ENCODE results near the gene VARS1. TPM values are rescaled to one million over a fixed set of nuclear protein-coding genes. Genes with fewer than 3 reads are reported as not detected.
"Not testable (repeated sequence)": the region's sequence is repeated elsewhere in the genome, so short reads cannot be mapped to it uniquely, and the experiment has no call there.

Gene VARS1
- total RNA-seq, 1 donor from 2014 or later, result 77.4 TPM

GRCh38 chr6:31823592-31824196 lies 28.1 kb upstream of the VARS1 start:
- intact Hi-C loops (cut with micrococcal nuclease), result loop anchor here (10.0 kb wide), 1 partner anchor 1021 kb away; the partner anchor contains the start of gene PSMB8

- intact Hi-C loops (cut with micrococcal nuclease), result loop anchor here (1.0 to 10.0 kb wide), 2 partner anchors 25 to 1023 kb away; partner anchors contain the start of gene PSMB8
Measured at GRCh38 chr6:31822036-31822821, 26.7 kb upstream of the VARS1 start.

DNA sequence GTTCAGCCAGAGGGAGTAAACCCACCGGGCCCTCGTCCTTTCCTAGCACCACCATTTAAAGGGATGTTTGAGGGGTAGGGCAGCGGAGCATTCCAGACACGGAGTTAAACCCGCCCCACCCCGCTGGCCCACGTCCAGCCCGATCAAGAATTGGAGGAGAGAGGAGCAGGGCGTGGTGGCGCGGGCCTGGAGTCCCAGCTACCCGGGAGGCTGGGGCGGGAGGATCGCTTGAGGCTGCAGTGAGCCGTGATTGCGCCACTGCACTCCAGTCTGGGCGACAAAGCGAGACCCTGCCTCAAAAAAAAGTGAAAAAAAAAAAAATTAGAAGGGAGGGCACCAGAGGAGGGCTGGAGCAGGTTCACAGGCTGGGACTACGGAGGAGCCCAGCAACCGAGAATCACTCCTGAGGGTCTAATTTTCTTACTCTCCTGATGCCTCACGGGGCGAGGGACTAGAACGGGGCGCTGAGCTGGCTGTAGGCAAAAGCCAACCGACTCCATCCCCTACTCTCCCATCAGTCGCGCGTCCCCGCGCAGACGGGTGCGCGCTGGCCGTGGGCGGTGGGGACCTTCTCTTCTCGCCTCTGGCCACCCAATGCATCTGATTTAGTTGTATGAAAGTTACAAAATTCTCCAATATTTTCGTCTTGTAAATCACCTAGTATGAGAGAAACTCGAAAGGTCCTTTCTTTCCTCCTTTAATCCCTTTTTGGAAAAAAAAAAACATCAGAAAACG lies 25.9 kb upstream of the VARS1 start:
- intact Hi-C loops (cut with micrococcal nuclease), result loop anchor here (1.0 to 10.0 kb wide), 2 partner anchors 24 to 1023 kb away; partner anchors contain the start of gene PSMB8

- intact Hi-C loops (cut with micrococcal nuclease), result loop anchor here (10.0 kb wide), 1 partner anchor 1024 kb away; the partner anchor contains the start of gene PSMB8
Measured at GRCh38 chr6:31820399-31820798, 24.8 kb upstream of the VARS1 start.

GRCh38 chr6:31819871-31820299 lies 24.3 kb upstream of the VARS1 start:
- intact Hi-C loops (cut with micrococcal nuclease), result loop anchor here (10.0 kb wide), 1 partner anchor 1025 kb away; the partner anchor contains the start of gene PSMB8

GRCh38 chr6:31817929-31818511 lies 22.5 kb upstream of the VARS1 start:
- intact Hi-C loops (cut with micrococcal nuclease), result not testable (repeated sequence)

GRCh38 chr6:31817133-31817928 lies 21.8 kb upstream of the VARS1 start:
- intact Hi-C loops (cut with micrococcal nuclease), result not testable (repeated sequence)

DNA sequence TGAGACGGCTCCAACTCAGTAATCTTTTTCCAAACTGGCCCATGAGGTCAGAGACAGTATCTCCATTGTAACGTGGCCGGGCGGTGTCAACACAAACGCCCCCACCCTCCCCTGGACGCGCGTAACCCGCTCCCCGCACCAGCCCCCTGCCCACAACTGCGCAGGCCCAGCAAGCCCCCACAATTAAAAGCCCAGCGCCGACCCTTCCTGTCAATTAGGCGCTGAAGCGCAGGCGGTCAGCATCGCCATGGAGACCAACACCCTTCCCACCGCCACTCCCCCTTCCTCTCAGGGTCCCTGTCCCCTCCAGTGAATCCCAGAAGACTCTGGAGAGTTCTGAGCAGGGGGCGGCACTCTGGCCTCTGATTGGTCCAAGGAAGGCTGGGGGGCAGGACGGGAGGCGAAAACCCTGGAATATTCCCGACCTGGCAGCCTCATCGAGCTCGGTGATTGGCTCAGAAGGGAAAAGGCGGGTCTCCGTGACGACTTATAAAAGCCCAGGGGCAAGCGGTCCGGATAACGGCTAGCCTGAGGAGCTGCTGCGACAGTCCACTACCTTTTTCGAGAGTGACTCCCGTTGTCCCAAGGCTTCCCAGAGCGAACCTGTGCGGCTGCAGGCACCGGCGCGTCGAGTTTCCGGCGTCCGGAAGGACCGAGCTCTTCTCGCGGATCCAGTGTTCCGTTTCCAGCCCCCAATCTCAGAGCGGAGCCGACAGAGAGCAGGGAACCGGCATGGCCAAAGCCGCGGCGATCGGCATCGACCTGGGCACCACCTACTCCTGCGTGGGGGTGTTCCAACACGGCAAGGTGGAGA lies 19.7 kb upstream of the VARS1 start, which contains the start of the genes HSPA1A and HSPA1L:
Gene HSPA1A, plus strand, starts transcription at position 519 of the 814 bp plus-strand sequence. Its CDS starts 214 bp downstream, at position 733.
Gene HSPA1L, minus strand, starts transcription at position 259 of the 814 bp plus-strand sequence. CDS start 3,311 bp downstream, outside the sequence.
- intact Hi-C loops (cut with micrococcal nuclease), result loop anchor here (2.0 kb wide), 3 partner anchors 16 to 76 kb away; no protein-coding TSS in a partner anchor

DNA sequence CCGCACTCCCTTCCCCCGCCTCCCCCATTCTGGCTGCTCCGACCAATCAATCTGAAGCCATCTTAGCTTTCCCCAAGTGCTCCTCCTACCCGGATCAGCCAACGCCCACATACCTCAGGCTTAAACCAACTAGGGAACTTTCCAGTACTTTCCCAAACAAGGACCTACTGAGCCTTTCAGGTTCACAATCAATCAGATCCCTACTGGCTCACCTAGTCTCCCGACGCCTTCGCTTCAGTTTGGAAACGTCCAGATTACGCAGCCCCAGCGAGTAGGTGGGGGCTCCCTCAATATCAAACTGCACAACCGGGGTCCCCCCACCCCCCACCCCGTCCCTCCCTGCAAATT lies 19.1 kb upstream of the VARS1 start:
- intact Hi-C loops (cut with micrococcal nuclease), result loop anchor here (2.0 kb wide), 3 partner anchors 16 to 76 kb away; no protein-coding TSS in a partner anchor

DNA sequence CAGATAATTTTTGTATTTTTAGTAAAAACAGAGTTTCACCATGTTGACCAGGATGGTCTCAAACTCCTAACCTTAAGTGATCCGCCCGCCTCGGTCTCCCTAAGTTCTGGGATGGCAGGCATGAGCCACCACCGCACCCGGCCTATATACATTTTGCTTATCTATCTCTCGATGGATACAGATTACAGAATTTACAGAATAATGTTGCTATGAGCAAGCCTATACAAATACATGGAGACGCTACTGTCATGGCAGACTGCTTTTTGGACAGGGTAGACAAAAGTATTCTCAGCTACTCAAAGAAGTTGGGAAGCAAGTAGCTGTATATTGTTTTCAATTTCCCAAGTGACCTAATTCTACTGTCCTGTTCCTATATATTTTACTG lies 17.9 kb upstream of the VARS1 start:
- intact Hi-C loops (cut with micrococcal nuclease), result no loop called here

DNA sequence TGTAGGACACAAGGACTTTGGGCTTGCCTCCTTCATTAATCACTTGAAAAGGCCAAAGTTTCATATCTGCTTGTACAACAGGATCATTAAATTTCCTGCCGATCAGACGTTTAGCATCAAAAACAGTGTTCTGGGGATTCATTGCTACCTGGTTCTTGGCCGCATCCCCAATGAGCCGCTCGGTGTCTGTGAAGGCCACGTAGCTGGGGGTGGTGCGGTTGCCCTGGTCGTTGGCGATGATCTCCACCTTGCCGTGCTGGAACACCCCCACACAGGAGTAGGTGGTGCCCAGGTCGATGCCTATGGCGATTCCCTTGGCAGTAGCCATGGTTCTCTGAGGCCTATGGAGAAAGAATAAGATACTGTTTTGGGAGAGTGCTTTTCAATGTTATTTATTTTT lies 16.1 kb upstream of the VARS1 start:
- intact Hi-C loops (cut with micrococcal nuclease), result no loop called here

DNA sequence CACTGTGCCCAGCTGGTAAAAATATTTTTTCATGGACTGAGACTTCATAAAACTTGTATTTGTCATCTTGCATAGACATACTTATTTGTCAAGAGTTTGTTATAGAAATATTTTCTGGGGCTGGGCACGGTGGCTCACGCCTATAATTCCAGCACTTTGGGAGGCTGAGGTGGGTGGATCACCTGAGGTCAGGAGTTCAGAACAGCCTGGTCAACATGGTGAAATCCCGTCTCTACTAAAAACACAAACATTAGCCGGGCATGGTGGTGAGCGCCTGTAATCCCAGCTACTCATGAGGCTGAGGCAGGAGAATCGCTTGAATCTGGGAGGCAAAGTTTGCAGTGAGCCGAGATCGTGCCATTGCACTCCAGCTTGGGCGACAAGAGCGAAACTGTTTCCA lies 13.0 kb upstream of the VARS1 start:
- intact Hi-C loops (cut with micrococcal nuclease), result loop anchor here (5.0 kb wide), 1 partner anchor 36 kb away; no protein-coding TSS in a partner anchor

DNA sequence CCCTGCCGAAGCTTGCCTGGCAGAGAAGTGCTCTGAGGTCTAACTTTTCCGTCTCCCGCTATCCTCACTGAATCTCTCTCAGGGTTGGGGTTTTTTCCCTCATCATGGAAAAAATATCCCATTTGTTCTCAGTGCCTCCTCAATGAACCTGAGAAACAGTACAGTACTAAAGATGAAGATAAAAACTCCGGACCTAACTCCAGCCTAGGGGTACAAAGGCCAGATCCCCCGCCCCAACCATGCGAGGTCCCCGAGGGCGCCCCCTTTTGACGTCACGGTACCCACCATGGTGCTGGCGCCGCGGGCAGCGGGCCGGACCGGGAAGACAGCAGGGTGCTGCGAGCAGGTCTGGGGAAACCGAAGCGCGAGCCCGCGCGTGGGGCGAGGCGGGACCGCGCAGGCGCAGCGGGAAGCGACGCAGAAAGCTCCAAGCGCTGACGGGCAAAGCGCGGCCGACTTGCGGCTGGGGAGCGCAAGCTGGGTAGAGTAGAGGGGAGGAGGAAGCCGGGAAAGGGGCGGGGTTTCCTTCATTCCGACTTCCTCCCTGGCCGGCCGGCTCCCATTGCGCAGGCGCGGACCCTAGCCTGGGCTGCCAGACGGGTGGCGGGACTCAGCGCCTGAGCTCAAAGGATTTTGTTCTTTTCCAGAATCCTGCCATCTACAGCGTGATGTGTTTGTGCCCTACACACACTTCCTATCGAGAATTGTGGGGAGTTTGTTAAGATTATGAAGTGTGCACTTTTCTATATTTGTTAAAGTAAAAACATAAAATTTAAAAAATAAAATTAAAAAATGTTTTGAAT lies 11.1 kb upstream of the VARS1 start, which contains the start of gene LSM2:
Gene LSM2, minus strand, starts transcription at position 497 of the 803 bp plus-strand sequence. Its CDS starts 209 bp downstream, at position 288.
- intact Hi-C loops (cut with micrococcal nuclease), result loop anchor here (1.0 to 5.0 kb wide), 6 partner anchors 9 to 372 kb away; partner anchors contain the start of genes HSPA1B and RNF5

GRCh38 chr6:31805939-31806469 lies 10.5 kb upstream of the VARS1 start:
- intact Hi-C loops (cut with micrococcal nuclease), result loop anchor here (1.0 to 5.0 kb wide), 6 partner anchors 9 to 373 kb away; partner anchors contain the start of genes HSPA1B and RNF5

DNA sequence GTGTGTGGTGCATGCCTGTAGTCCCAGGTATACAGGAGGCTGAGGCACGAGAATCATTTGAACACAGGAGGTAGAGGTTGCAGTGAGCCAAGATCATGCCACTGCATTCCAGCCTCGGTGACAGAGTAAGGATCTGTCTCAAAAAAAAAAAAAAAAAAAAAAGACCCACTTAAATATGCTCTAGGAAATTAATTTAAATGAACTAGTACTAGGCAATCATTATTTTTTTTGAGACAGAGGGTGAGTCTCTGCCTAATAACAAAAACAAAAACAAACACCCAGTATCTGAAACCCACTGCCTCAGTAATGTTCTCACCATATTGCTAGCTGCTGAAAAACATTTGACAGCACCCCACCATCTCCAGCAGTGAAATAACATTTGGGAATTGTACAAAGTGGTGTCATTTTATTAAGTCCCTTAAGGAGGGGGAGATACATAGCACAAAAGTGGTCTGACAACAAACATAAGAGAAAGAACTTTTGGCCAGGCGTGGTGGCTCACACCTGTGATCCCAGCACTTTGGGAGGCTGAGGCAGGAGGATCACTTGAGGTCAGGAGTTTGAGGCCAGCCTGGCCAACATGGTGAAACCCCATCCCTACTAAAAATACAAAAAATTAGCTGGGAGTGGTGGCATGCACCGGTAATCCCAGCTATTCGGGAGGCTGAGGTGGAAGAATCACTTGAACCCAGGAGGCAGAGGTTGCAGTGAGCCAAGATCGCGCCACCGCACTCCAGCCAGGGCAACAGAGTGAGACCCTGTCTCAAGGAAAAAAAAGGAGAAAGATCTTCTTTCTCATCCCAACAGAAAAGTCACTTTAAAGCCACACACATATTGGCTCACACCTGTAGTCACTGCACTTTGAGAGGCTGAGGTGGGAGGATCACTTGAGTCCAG lies 5.7 kb upstream of the VARS1 start:
- intact Hi-C loops (cut with micrococcal nuclease), result not testable (repeated sequence)

- intact Hi-C loops (cut with micrococcal nuclease), result loop anchor here (10.0 kb wide), 1 partner anchor 305 kb away; the partner anchor contains the start of gene MICB
Measured at GRCh38 chr6:31799781-31800180, 4.2 kb upstream of the VARS1 start.

All from T-helper 1 cell treated with Interleukin-12 subunit alpha and Interleukin-12 subunit beta and Interleukin-4 antibody, amounts not matched to agents 30 ng/mL and 1 ng/mL, for 36 hours (primary cell).